Natural killer cell (primary cell): Measurements from ENCODE around the gene CDH13. TPM values are rescaled to one million over a fixed set of nuclear protein-coding genes. Genes with fewer than 3 reads are reported as not detected.

ENCODE experiments used
- ATAC-seq, 3 donors: fragments of 150-1000 bp in 2 of 3; fragments of 200-7000 bp in 1 of 3; cut with Tn5 transposase; 1 replicate in 1 of 3; 2 replicates in 2 of 3; pipeline ENCODE4 v1.10.0; 2021; ENCODE audit warnings: mild to moderate bottlenecking in 2 of 3, moderate library complexity in 2 of 3
- DNase-seq, 2 donors: peaks; one replicate each; pipeline versions ENCODE4 v3.0.0 to v3.0.0-alpha.2; 2013 to 2021; ENCODE audit warnings: mixed read lengths in 1 of 2
- H3K27ac ChIP-seq: one replicate; pipeline ENCODE4 v1.5.1; 2013; ENCODE audit warnings: mild to moderate bottlenecking, low read length
- H3K27me3 ChIP-seq: one replicate; pipeline ENCODE4 v1.6.1; 2013; ENCODE audit warnings: low read length; ENCODE audit not compliant: control insufficient read depth, insufficient read depth
- H3K36me3 ChIP-seq: one replicate; pipeline ENCODE4 v1.6.1; 2013; ENCODE audit warnings: low read length; ENCODE audit not compliant: control insufficient read depth, insufficient read depth
- H3K4me1 ChIP-seq: one replicate; pipeline ENCODE4 v1.6.1; 2013; ENCODE audit warnings: low read length; ENCODE audit not compliant: control insufficient read depth, insufficient read depth
- H3K4me3 ChIP-seq: one replicate; pipeline ENCODE4 v1.5.1; 2013; ENCODE audit warnings: low read length
- H3K9me3 ChIP-seq: one replicate; pipeline ENCODE4 v1.6.1; 2013; ENCODE audit warnings: low read length; ENCODE audit not compliant: control insufficient read depth, insufficient read depth
- H3K27ac Mint-ChIP-seq, 2 donors: one replicate each; pipeline ENCODE4 v1.8.0; 2022; ENCODE audit warnings: mild to moderate bottlenecking in 2 of 2, mixed read lengths in 2 of 2, moderate library complexity in 1 of 2
- H3K27me3 Mint-ChIP-seq, 2 donors: one replicate each; pipeline ENCODE4 v1.8.0; 2022; ENCODE audit warnings: low read depth in 2 of 2, mixed read lengths in 2 of 2
- H3K36me3 Mint-ChIP-seq: one replicate; pipeline ENCODE4 v1.8.0; 2022; ENCODE audit warnings: mixed read lengths
- H3K4me1 Mint-ChIP-seq, 2 donors: one replicate each; pipeline ENCODE4 v1.8.0; 2022; ENCODE audit warnings: mixed read lengths in 2 of 2
- H3K4me3 Mint-ChIP-seq: one replicate; pipeline ENCODE4 v1.8.0; 2022; ENCODE audit warnings: mild to moderate bottlenecking, moderate library complexity, mixed read lengths
- H3K9me3 Mint-ChIP-seq, 2 donors: one replicate each; pipeline ENCODE4 v1.8.0; 2022; ENCODE audit warnings: mixed read lengths in 2 of 2
- WGBS: methylation state at CpG from one replicate; pipeline ENCODE4 v1.1.7; 2013; ENCODE audit warnings: missing lambda C conversion rate; ENCODE audit not compliant: insufficient coverage; 5-methylcytosine and 5-hydroxymethylcytosine counted together
- intact Hi-C: fragments of 100-400 bp; cut with micrococcal nuclease; formaldehyde crosslinking; loops from one replicate; pipeline ENCODE4 v1.14.2; 2022
- total RNA-seq, 4 donors: library from RNA; stranded (reverse); fragments of 120-200 nt in 1 of 4; gene quantifications; one replicate each; pipeline versions ENCODE4 v1.2.3 to v1.2.4, GENCODE V29; 2013 to 2022
- TF ChIP-seq, protein P1 (sequence below): fragments of 200-600 bp; IDR thresholded peaks from one replicate; pipeline ENCODE4 v1.8.0; 2022; ENCODE audit warnings: antibody characterized with exemption

Gene CDH13
- total RNA-seq, 3 donors from 2014 or later (not counting 1 experiment from before 2014, with no cell fraction given) = not detected

DNA sequence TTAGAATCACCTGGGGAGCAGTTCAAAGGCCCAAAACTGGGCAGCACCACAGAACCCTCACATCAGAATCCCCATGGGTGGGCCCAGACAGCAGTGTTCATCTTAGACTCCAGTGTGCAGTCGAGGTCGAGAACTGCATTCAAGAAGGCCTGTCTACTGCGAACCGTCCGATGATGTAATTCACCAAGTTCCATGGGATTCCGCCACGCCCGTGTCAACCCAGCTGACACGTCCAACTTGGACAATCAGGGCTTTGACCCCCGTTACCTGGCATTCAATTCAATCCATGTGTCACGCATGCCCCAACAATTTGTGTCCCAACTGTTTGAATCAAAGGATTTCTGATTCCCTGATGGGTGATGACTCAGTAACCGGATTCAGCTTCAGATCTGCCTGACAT, 1190.3 kb downstream of the CDH13 start:
- intact Hi-C loops = no loop called here
- no peaks in the 10 kb centered on the region for H3K36me3 Mint-ChIP-seq
- H3K36me3 ChIP-seq = peaks cover 4% of the 10 kb centered on the region
- H3K27me3 ChIP-seq = no peaks in the 10 kb centered on the region
- H3K27ac Mint-ChIP-seq = no peak overlapping the region
- H3K4me3 Mint-ChIP-seq = no peak overlapping the region
- no peaks in the 10 kb centered on the region for H3K9me3 ChIP-seq
- no peaks in the 10 kb centered on the region for H3K4me1 Mint-ChIP-seq
- DNase-seq = no peak
- WGBS = 96% methylated on average over 12 of the region's 12 CpGs
- H3K4me1 ChIP-seq = no peaks in the 10 kb centered on the region
- TF ChIP-seq, protein P1, sequence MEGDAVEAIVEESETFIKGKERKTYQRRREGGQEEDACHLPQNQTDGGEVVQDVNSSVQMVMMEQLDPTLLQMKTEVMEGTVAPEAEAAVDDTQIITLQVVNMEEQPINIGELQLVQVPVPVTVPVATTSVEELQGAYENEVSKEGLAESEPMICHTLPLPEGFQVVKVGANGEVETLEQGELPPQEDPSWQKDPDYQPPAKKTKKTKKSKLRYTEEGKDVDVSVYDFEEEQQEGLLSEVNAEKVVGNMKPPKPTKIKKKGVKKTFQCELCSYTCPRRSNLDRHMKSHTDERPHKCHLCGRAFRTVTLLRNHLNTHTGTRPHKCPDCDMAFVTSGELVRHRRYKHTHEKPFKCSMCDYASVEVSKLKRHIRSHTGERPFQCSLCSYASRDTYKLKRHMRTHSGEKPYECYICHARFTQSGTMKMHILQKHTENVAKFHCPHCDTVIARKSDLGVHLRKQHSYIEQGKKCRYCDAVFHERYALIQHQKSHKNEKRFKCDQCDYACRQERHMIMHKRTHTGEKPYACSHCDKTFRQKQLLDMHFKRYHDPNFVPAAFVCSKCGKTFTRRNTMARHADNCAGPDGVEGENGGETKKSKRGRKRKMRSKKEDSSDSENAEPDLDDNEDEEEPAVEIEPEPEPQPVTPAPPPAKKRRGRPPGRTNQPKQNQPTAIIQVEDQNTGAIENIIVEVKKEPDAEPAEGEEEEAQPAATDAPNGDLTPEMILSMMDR = no peak
- ATAC-seq = no peak
- H3K27ac ChIP-seq = no peak overlapping the region
- no peak overlapping the region for H3K4me3 ChIP-seq
- H3K27me3 Mint-ChIP-seq = no peaks in the 10 kb centered on the region
- no peaks in the 10 kb centered on the region for H3K9me3 Mint-ChIP-seq

DNA sequence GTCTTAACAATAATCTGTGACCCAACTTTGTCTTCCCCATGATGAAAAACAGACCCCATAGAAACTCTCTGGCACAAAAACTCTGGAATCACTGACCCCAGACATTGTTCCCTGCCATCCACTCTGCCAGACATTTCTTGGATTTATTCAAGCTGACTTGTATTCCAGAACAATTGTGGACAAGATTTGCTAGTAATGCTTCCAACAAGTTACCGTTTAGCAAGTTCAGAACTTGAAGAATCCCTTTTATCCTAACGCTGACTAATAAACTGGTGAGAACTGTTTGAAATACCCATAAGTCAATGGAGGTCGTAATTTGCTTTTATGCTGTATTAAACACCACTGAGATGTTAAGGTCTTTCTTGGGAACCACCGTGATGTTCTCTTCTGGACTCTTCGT, 1191.5 kb downstream of the CDH13 start:
- intact Hi-C loops = no loop called here
- no peaks in the 10 kb centered on the region for H3K4me1 Mint-ChIP-seq

DNA sequence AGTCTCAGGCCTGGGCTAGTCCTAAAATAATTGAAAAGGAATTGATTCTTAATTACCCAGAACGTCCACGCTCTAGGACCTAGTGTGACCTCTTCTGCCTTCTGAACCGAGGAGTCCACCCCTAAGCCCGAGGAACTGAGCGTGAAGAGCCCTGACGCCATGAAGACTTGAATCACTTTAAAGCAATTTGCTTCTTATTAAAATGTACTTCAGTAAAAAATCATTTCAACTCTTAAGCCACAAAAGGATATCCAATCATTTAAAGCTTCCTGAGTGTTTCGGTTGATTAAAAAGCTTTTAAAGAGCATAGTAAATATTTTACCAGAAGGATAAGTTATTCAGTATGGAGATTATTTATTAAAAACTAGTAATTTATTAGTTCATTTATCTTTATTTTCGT, 1192.6 kb downstream of the CDH13 start:
- Mint-ChIP-seq H3K27me3 (peaks cover 0 to 7% of the 10 kb centered on the region in 2 donors), H3K9me3 (no peaks in the 10 kb centered on the region), H3K4me1 (no peaks in the 10 kb centered on the region), H3K4me3 (no peak overlapping the region), H3K36me3 (no peaks in the 10 kb centered on the region), H3K27ac (no peak overlapping the region)
- TF ChIP-seq, protein P1 = no peak
- Histone ChIP-seq H3K4me3 (no peak overlapping the region), H3K36me3 (no peaks in the 10 kb centered on the region), H3K27me3 (no peaks in the 10 kb centered on the region), H3K9me3 (no peaks in the 10 kb centered on the region), H3K27ac (no peak overlapping the region), H3K4me1 (no peaks in the 10 kb centered on the region)
- DNase-seq (no peak), ATAC-seq (no peak)
- WGBS = 71% methylated on average over 6 of the region's 8 CpGs
- intact Hi-C loops = no loop called here

More for the DNA sequence above, 1191.5 kb downstream of the CDH13 start:
- Histone ChIP-seq H3K4me3 (no peak overlapping the region), H3K36me3 (no peaks in the 10 kb centered on the region), H3K27ac (no peak overlapping the region), H3K27me3 (no peaks in the 10 kb centered on the region), H3K4me1 (no peaks in the 10 kb centered on the region), H3K9me3 (no peaks in the 10 kb centered on the region)
- DNase-seq (no peak), ATAC-seq (no peak)
- Mint-ChIP-seq H3K36me3 (no peaks in the 10 kb centered on the region), H3K27me3 (peaks cover 0 to 7% of the 10 kb centered on the region in 2 donors), H3K27ac (no peak overlapping the region), H3K9me3 (no peaks in the 10 kb centered on the region), H3K4me3 (no peak overlapping the region)
- TF ChIP-seq, protein P1 = no peak
- 96% methylated on average over 5 of the region's 5 CpGs for WGBS
